Transverse colon (tissue), 3 donors: ENCODE measurements around the gene SNRPF.

Source experiments
- EP300 ChIP-seq: sonication (generic); formaldehyde crosslinking; IDR thresholded peaks from one replicate; pipeline ENCODE4 v1.6.1; 2017; ENCODE audit warnings: antibody characterized with exemption, low read depth
- POLR2A ChIP-seq: fragments of 450-650 bp; IDR thresholded peaks from one replicate; pipeline ENCODE4 v1.6.1; 2016; ENCODE audit warnings: antibody characterized with exemption, mild to moderate bottlenecking, moderate library complexity
- TF ChIP-seq, protein P1 (sequence below), 5 experiments: fragments of 200-600 bp in 3 of 5; fragments of 450-650 bp in 2 of 5; sonication (generic) in 3 of 5; IDR thresholded peaks; 1 replicate in 2 of 5; 2 replicates in 3 of 5; pipeline ENCODE4 v1.5.1; 2016 to 2017; ENCODE audit warnings: antibody characterized with exemption in 5 of 5, inconsistent platforms in 3 of 5, mild to moderate bottlenecking in 2 of 5, moderate library complexity in 1 of 5

DNA sequence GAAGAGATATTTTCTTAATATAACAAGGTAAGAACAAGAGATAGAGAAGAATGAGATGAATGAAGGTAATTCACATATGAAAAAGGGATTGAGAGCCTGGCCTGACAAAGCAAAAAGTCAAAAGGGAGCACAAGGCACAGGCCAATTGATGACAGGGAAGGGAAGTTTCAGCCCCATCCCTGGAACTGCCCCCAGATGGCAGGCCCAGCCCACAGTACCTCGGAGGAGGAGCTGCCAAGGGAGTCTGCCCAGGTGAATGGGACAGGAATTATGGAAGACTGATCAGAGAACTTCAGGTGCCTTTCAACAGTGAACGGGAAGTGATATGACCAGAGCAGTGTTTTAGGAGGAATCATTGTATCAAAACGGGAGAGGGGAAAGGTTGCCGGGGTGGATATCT lies 15.7 kb downstream of the SNRPF start:
- TF ChIP-seq, protein P1, sequence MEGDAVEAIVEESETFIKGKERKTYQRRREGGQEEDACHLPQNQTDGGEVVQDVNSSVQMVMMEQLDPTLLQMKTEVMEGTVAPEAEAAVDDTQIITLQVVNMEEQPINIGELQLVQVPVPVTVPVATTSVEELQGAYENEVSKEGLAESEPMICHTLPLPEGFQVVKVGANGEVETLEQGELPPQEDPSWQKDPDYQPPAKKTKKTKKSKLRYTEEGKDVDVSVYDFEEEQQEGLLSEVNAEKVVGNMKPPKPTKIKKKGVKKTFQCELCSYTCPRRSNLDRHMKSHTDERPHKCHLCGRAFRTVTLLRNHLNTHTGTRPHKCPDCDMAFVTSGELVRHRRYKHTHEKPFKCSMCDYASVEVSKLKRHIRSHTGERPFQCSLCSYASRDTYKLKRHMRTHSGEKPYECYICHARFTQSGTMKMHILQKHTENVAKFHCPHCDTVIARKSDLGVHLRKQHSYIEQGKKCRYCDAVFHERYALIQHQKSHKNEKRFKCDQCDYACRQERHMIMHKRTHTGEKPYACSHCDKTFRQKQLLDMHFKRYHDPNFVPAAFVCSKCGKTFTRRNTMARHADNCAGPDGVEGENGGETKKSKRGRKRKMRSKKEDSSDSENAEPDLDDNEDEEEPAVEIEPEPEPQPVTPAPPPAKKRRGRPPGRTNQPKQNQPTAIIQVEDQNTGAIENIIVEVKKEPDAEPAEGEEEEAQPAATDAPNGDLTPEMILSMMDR (IDR thresholded peaks at IDR 0.05), result no peak
- TF ChIP-seq EP300 (no peak), POLR2A (no peak)
